GM19240 (cell line): ENCODE measurements around the gene EFCAB10.
"Not testable (repeated sequence)": the region's sequence is repeated elsewhere in the genome, so short reads cannot be mapped to it uniquely, and the experiment has no call there.

Source experiments
- DNase-seq: peaks from one replicate; pipeline ENCODE4 v3.0.0; 2011; ENCODE audit warnings: low spot score; ENCODE audit not compliant: insufficient read length

The EFCAB10 gene

GRCh38 chr7:105531792-105532671 lies 49.3 kb downstream of the EFCAB10 start, which contains the start of gene RINT1:
TSS of gene RINT1 (plus strand) at chr7:105532201. CDS start at chr7:105532316, 115 bp downstream.
- DNase-seq: peak; percentile 59

- no peak for DNase-seq
These were observed 50.7 kb downstream of the EFCAB10 start for GRCh38 chr7:105530546-105530945.

GRCh38 chr7:105530126-105530525 lies 51.2 kb downstream of the EFCAB10 start:
- no peak for DNase-seq

GRCh38 chr7:105527737-105528136 lies 53.6 kb downstream of the EFCAB10 start:
- DNase-seq: not testable (repeated sequence)

- DNase-seq: no peak
These were observed 56.5 kb downstream of the EFCAB10 start for GRCh38 chr7:105524840-105525239.

- not testable (repeated sequence) for DNase-seq
These were observed 56.9 kb downstream of the EFCAB10 start for GRCh38 chr7:105524423-105524822.

GRCh38 chr7:105521717-105522463 lies 59.4 kb downstream of the EFCAB10 start, which contains the start of gene PUS7:
TSS of gene PUS7 (minus strand) at chr7:105522271. CDS start at chr7:105508512, 13,759 bp downstream.
- peak; percentile 77 for DNase-seq

- DNase-seq: peak; percentile 11
These were observed 60.1 kb downstream of the EFCAB10 start for GRCh38 chr7:105521027-105521716.

- not testable (repeated sequence) for DNase-seq
These were observed 60.7 kb downstream of the EFCAB10 start for GRCh38 chr7:105520620-105521019.

- no peak for DNase-seq
These were observed 61.9 kb downstream of the EFCAB10 start for GRCh38 chr7:105519353-105519752.

GRCh38 chr7:105515610-105516009 lies 65.7 kb downstream of the EFCAB10 start:
- DNase-seq: not testable (repeated sequence)
